IPS-20b (cell line): ENCODE measurements around the gene NFATC2.

Source experiments
- H3K27ac ChIP-seq: one replicate; pipeline ENCODE4 v1.5.1; 2013; ENCODE audit warnings: low read length
- H3K27me3 ChIP-seq: 2 replicates; pipeline ENCODE4 v1.6.1; 2013; ENCODE audit warnings: mild to moderate bottlenecking, low read length, inconsistent platforms; ENCODE audit not compliant: insufficient read depth
- H3K36me3 ChIP-seq: 2 replicates; pipeline ENCODE4 v1.6.1; 2013; ENCODE audit warnings: low read depth, mild to moderate bottlenecking, inconsistent platforms, low read length, moderate library complexity; ENCODE audit not compliant: insufficient read depth
- H3K4me1 ChIP-seq: 2 replicates; pipeline ENCODE4 v1.6.1; 2013; ENCODE audit warnings: mild to moderate bottlenecking, control low read depth, inconsistent platforms, low read length, moderate library complexity; ENCODE audit not compliant: insufficient read depth
- H3K4me3 ChIP-seq: 2 replicates; pipeline ENCODE4 v1.5.1; 2013; ENCODE audit warnings: mild to moderate bottlenecking, low read length, inconsistent platforms
- H3K9ac ChIP-seq: 2 replicates; pipeline ENCODE4 v1.6.1; 2013; ENCODE audit warnings: low read depth, mild to moderate bottlenecking, inconsistent platforms, low read length, moderate library complexity
- H3K9me3 ChIP-seq: 2 replicates; pipeline ENCODE4 v1.6.1; 2013; ENCODE audit warnings: mild to moderate bottlenecking, low read depth, low read length, inconsistent platforms; ENCODE audit not compliant: insufficient read depth

The NFATC2 gene

DNA sequence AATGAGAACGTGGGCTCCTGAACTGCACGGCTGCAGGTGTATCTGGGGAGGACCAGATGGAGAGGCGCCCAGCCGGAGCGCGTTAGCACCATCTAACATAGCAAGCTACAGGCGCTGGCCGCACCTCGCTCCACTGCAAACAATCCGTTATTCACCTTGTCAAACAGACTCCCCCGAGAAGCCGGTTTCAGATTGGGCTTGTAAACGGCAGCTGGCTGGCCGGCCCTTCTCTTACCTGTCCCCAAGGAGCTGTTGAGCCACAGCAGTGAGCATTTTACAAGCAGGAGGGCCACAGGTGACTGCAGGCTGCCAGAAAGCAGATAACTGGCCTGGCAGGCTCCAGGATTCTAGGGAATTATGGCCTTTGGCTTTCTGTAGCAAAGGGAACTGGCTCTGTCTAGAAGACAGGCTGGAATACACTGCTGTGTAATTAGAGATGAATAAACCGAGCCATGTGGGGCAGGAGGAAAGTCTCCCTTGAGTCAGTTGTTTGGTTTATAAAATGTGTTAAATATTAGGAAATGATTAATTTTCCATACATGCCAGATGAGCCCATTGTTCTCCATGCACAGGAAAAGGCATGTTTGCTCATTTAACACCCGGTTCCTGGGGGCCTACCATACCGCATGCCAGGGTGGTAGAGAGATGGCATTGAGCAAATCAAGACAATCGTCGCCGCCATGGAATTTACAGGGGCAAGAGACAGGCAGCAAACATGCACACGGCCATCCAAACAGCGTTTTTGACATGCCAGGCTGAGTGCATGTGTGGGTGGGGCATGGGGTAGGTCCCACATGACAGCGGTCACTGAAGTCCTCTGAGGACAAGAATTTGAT, 159.3 kb downstream of the NFATC2 start:
- no peaks in the 10 kb centered on the region for H3K36me3 ChIP-seq
- H3K4me1 ChIP-seq: peaks cover 20% of the 10 kb centered on the region
- no peaks in the 10 kb centered on the region for H3K27me3 ChIP-seq
- no peak overlapping the region for H3K27ac ChIP-seq
- H3K9ac ChIP-seq: no peak overlapping the region
- H3K9me3 ChIP-seq: no peaks in the 10 kb centered on the region
- H3K4me3 ChIP-seq: no peak overlapping the region

- Histone ChIP-seq H3K9ac (no peak overlapping the region), H3K9me3 (no peaks in the 10 kb centered on the region), H3K4me3 (no peak overlapping the region), H3K27ac (no peak overlapping the region), H3K36me3 (no peaks in the 10 kb centered on the region), H3K27me3 (no peaks in the 10 kb centered on the region), H3K4me1 (peaks cover 11% of the 10 kb centered on the region)
Observed at GRCh38 chr20:51382111-51382985, 160.2 kb downstream of the NFATC2 start.

- Histone ChIP-seq H3K27me3 (no peaks in the 10 kb centered on the region), H3K9me3 (no peaks in the 10 kb centered on the region), H3K36me3 (no peaks in the 10 kb centered on the region), H3K4me3 (no peak overlapping the region), H3K27ac (no peak overlapping the region), H3K4me1 (peaks cover 5% of the 10 kb centered on the region), H3K9ac (no peak overlapping the region)
Observed at GRCh38 chr20:51381557-51381956, 161.0 kb downstream of the NFATC2 start.

GRCh38 chr20:51380401-51381385, 161.8 kb downstream of the NFATC2 start:
- Histone ChIP-seq H3K9ac (no peak overlapping the region), H3K36me3 (no peaks in the 10 kb centered on the region), H3K4me3 (no peak overlapping the region), H3K27ac (no peak overlapping the region), H3K4me1 (no peaks in the 10 kb centered on the region), H3K9me3 (no peaks in the 10 kb centered on the region), H3K27me3 (no peaks in the 10 kb centered on the region)

GRCh38 chr20:51379601-51380341, 162.7 kb downstream of the NFATC2 start:
- Histone ChIP-seq H3K9ac (no peak overlapping the region), H3K4me3 (no peak overlapping the region), H3K36me3 (no peaks in the 10 kb centered on the region), H3K4me1 (no peaks in the 10 kb centered on the region), H3K27me3 (no peaks in the 10 kb centered on the region), H3K9me3 (no peaks in the 10 kb centered on the region), H3K27ac (no peak overlapping the region)

DNA sequence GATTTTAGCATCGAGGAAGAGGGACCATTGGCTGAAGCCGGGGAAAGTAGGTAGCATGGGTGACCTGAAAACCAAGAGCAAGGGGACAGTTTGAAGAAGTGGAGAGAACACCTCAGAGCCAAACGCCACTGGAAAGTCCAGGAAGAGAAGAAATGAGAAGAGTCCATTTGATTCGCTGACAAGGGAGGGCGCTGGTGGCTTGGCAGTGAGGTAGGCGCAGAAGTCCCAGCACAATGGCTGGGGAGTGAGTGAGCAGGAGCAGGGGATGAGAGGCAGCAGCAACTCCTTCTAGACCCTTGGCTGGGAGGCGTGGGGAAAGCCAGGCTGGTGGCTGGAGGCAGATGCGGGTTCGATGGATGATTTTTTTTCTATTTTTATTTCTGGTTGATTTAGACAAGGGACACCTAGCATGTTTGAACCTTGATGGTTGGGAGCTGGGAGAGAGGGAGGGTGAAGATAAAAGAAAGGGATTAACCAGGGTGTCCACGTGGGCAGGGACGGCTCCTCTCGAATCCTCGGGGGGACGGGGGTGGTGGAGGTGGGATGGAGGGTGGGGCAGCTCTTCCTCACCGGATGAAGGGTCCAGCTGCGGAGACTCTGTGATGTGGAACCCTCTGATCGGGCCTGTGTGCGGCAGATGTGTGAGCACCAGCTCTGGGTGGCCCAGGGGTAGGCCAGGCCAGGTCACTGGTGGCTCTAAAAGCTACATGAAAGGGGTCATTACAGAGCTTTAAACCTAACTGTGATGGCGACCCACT, 164.2 kb downstream of the NFATC2 start:
- Histone ChIP-seq H3K9ac (no peak overlapping the region), H3K9me3 (no peaks in the 10 kb centered on the region), H3K36me3 (no peaks in the 10 kb centered on the region), H3K4me1 (no peaks in the 10 kb centered on the region), H3K4me3 (no peak overlapping the region), H3K27ac (no peak overlapping the region), H3K27me3 (no peaks in the 10 kb centered on the region)

DNA sequence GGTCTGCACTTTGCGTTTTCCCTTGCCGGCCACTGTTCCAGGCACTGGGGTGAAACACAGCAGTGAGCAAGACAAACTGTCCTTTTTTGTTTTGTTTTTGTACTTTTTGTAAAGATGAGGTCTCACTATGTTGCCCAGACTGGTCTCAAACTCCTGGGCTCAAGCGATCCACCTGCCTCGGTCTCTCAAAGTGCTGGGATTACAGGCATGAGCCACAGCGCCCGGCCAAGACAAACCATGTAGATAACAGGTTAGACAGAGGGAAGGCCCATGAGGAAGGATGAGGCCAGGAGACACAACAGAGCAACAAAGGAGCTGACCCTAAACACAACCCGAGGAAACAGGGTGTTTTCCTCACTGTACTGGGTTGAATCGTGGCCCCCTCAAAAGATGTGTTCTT, 165.4 kb downstream of the NFATC2 start:
- peaks cover under 1% of the 10 kb centered on the region; the same call in 1 of the 2 replicates for H3K4me1 ChIP-seq
- H3K9me3 ChIP-seq: no peaks in the 10 kb centered on the region
- no peak overlapping the region for H3K4me3 ChIP-seq
- H3K27me3 ChIP-seq: no peaks in the 10 kb centered on the region
- H3K9ac ChIP-seq: no peak overlapping the region
- no peaks in the 10 kb centered on the region for H3K36me3 ChIP-seq
- no peak overlapping the region for H3K27ac ChIP-seq

- Histone ChIP-seq H3K27ac (no peak overlapping the region), H3K4me1 (peaks cover 5% of the 10 kb centered on the region; the same call in 1 of the 2 replicates), H3K9me3 (no peaks in the 10 kb centered on the region), H3K4me3 (no peak overlapping the region), H3K9ac (no peak overlapping the region), H3K36me3 (no peaks in the 10 kb centered on the region), H3K27me3 (no peaks in the 10 kb centered on the region)
Observed at GRCh38 chr20:51376111-51376510, 166.4 kb downstream of the NFATC2 start.

DNA sequence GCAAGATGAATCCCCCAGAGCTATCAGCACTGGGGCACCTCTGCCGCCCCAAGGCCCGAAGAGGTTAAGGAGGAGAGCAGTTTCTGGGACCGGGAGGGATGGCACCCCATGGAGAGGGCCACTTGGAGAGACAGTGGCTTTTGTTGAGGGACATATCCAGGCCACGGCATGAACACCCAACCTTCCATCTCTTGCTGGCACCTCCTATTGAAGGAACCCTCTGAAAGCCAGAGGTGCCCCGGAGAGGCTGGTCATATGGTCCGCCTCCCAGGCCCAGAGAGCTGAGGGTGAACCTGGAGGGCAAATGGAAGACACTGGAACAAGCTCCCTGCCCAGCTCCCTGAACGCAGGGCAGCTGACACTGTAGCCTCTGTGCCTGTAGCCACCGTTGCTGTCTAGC, 167.0 kb downstream of the NFATC2 start:
- Histone ChIP-seq H3K4me1 (peaks cover 5% of the 10 kb centered on the region; the same call in 1 of the 2 replicates), H3K9me3 (no peaks in the 10 kb centered on the region), H3K27me3 (no peaks in the 10 kb centered on the region), H3K9ac (no peak overlapping the region), H3K36me3 (no peaks in the 10 kb centered on the region), H3K27ac (no peak overlapping the region), H3K4me3 (no peak overlapping the region)

GRCh38 chr20:51374961-51375360, 167.6 kb downstream of the NFATC2 start:
- Histone ChIP-seq H3K4me3 (no peak overlapping the region), H3K27ac (no peak overlapping the region), H3K27me3 (no peaks in the 10 kb centered on the region), H3K4me1 (peaks cover 5% of the 10 kb centered on the region; the same call in 1 of the 2 replicates), H3K9me3 (no peaks in the 10 kb centered on the region), H3K36me3 (no peaks in the 10 kb centered on the region), H3K9ac (no peak overlapping the region)
